Hepatocyte (in vitro differentiated cells): ENCODE measurements around the gene SLC66A1. TPM values are rescaled to one million over a fixed set of nuclear protein-coding genes. Genes with fewer than 3 reads are reported as not detected.

ENCODE experiments used
- DNase-seq: peaks from one replicate; pipeline ENCODE4 v3.0.0-alpha.2; 2016; ENCODE audit warnings: low spot score
- H2AFZ ChIP-seq: fragments of 200-600 bp; sonication (generic); 2 replicates; pipeline ENCODE4 v1.6.0; 2016; ENCODE audit warnings: antibody characterized with exemption, mild to moderate bottlenecking
- H3K27ac ChIP-seq: fragments of 200-600 bp; sonication (generic); 2 replicates; pipeline ENCODE4 v1.5.1; 2016; ENCODE audit warnings: mild to moderate bottlenecking
- H3K27me3 ChIP-seq: fragments of 200-600 bp; sonication (generic); 2 replicates; pipeline ENCODE4 v1.6.1; 2016
- H3K36me3 ChIP-seq: fragments of 200-600 bp; sonication (generic); replicated peaks from 2 replicates; pipeline ENCODE4 v1.5.1; 2016; ENCODE audit warnings: low read depth; ENCODE audit not compliant: insufficient read depth
- H3K4me1 ChIP-seq: fragments of 200-600 bp; sonication (generic); 2 replicates; pipeline ENCODE4 v1.5.1; 2016; ENCODE audit warnings: mild to moderate bottlenecking, moderate library complexity; ENCODE audit not compliant: insufficient read depth
- H3K4me2 ChIP-seq: fragments of 200-600 bp; sonication (generic); 2 replicates; pipeline ENCODE4 v1.6.0; 2016
- H3K4me3 ChIP-seq: fragments of 200-600 bp; sonication (generic); 2 replicates; pipeline ENCODE4 v1.5.1; 2016; ENCODE audit warnings: mild to moderate bottlenecking
- H3K79me2 ChIP-seq: fragments of 200-600 bp; sonication (generic); 2 replicates; pipeline ENCODE4 v1.6.0; 2017; ENCODE audit warnings: mild to moderate bottlenecking
- H3K9me2 ChIP-seq: fragments of 200-600 bp; sonication (generic); replicated peaks from 2 replicates; pipeline ENCODE4 v1.6.0; 2017; ENCODE audit warnings: mild to moderate bottlenecking; ENCODE audit not compliant: insufficient read depth
- H3K9me3 ChIP-seq: fragments of 200-600 bp; sonication (generic); 2 replicates; pipeline ENCODE4 v1.5.1; 2016; ENCODE audit warnings: low read depth, mild to moderate bottlenecking
- H4K20me1 ChIP-seq: fragments of 200-600 bp; sonication (generic); 2 replicates; pipeline ENCODE4 v1.6.0; 2016; ENCODE audit warnings: mild to moderate bottlenecking; ENCODE audit not compliant: insufficient read depth, poor library complexity, severe bottlenecking
- CTCF ChIP-seq: fragments of 200-600 bp; sonication (generic); IDR thresholded peaks from 2 replicates; pipeline ENCODE4 v1.5.1; 2016; ENCODE audit warnings: antibody characterized with exemption, mild to moderate bottlenecking; ENCODE audit not compliant: poor library complexity
- EZH2 ChIP-seq: fragments of 200-600 bp; sonication (generic); IDR thresholded peaks from 2 replicates; pipeline ENCODE4 v1.6.1; 2016; ENCODE audit warnings: antibody characterized with exemption, mild to moderate bottlenecking, borderline replicate concordance
- EZH2phosphoT487 ChIP-seq: fragments of 200-600 bp; sonication (generic); IDR thresholded peaks from one replicate; pipeline ENCODE4 v1.6.1; 2018; ENCODE audit warnings: antibody characterized with exemption, mild to moderate bottlenecking, low read depth, moderate library complexity; ENCODE audit not compliant: unreplicated experiment, severe bottlenecking
- WGBS: methylation state at CpG from one replicate; pipeline ENCODE4 v1.1.6; 2016; ENCODE audit warnings: low lambda C conversion rate; ENCODE audit errors: missing lambda C conversion rate; 5-methylcytosine and 5-hydroxymethylcytosine counted together
- polyA plus RNA-seq: library from polyadenylated mRNA; unstranded; fragments of >200 nt; fragmentation: Nextera tagmentation; extraction: Ambion mirVana; gene quantifications from 2 replicates; pipeline ENCODE4 v1.2.1, GENCODE V29; 2016
- total RNA-seq: library from RNA; depleted of rRNA; stranded (reverse); fragments of >200 nt; gene quantifications from 2 replicates; pipeline ENCODE4 v1.2.3, GENCODE V29; 2014

The SLC66A1 gene
- total and polyA plus RNA-seq, 2 experiments from 2014 or later = 28.2 to 39.6 TPM

- TF ChIP-seq EZH2 = no peak
- no peak for TF ChIP-seq CTCF
- TF ChIP-seq EZH2phosphoT487 = no peak
- Histone ChIP-seq H3K36me3 (no peaks in the 10 kb centered on the region), H3K9me2 (no peaks in the 10 kb centered on the region), H3K9me3 (no peaks in the 10 kb centered on the region), H3K27me3 (no peaks in the 10 kb centered on the region), H2AFZ (no peak overlapping the region), H3K79me2 (no peaks in the 10 kb centered on the region), H3K4me3 (no peak overlapping the region), H3K4me2 (no peak overlapping the region), H3K27ac (no peak overlapping the region), H4K20me1 (no peaks in the 10 kb centered on the region), H3K4me1 (no peaks in the 10 kb centered on the region)
- WGBS = 91% methylated on average over 11 of the region's 11 CpGs
- no peak for DNase-seq
These were observed 32.7 kb downstream of the SLC66A1 start for GRCh38 chr1:19344831-19345230.

DNA sequence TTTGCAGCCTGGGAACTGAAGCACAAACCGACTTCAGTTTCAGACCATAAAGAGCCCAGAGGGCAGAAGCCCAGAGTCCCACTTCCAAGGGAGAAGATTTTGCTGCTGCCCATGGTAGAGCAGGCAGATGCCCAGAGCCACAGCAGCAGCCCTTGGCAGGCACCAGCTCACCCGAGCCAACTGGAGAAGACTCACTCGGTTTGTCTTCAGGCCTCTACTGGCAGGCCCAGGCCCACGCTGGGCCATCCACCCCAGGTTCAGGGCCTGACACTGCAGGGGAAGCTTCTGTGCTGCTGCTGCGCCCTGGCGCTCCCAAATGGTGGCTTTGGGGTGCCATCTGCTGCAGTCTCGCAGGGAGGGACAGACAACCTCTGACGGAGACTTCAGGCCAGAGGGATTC lies 33.3 kb downstream of the SLC66A1 start:
- 95% methylated on average over 8 of the region's 8 CpGs for WGBS
- H3K4me3 ChIP-seq = no peak overlapping the region

GRCh38 chr1:19346026-19346425 lies 33.9 kb downstream of the SLC66A1 start:
- H3K4me2 ChIP-seq = no peak overlapping the region
- TF ChIP-seq EZH2 (no peak), CTCF (no peak), EZH2phosphoT487 (no peak)
- H3K27me3 ChIP-seq = no peaks in the 10 kb centered on the region
- no peak for DNase-seq
- no peaks in the 10 kb centered on the region for H3K9me3 ChIP-seq
- H3K4me1 ChIP-seq = no peaks in the 10 kb centered on the region
- H3K79me2 ChIP-seq = no peaks in the 10 kb centered on the region
- H4K20me1 ChIP-seq = no peaks in the 10 kb centered on the region
- no peaks in the 10 kb centered on the region for H3K9me2 ChIP-seq
- H3K27ac ChIP-seq = no peak overlapping the region
- 91% methylated on average over 6 of the region's 6 CpGs for WGBS
- no peak overlapping the region for H3K4me3 ChIP-seq
- no peaks in the 10 kb centered on the region for H3K36me3 ChIP-seq
- H2AFZ ChIP-seq = no peak overlapping the region

More for the DNA sequence above, 33.3 kb downstream of the SLC66A1 start:
- Histone ChIP-seq H3K9me2 (no peaks in the 10 kb centered on the region), H3K9me3 (no peaks in the 10 kb centered on the region), H4K20me1 (no peaks in the 10 kb centered on the region), H3K27me3 (no peaks in the 10 kb centered on the region), H3K36me3 (no peaks in the 10 kb centered on the region), H3K4me1 (no peaks in the 10 kb centered on the region), H2AFZ (no peak overlapping the region), H3K79me2 (no peaks in the 10 kb centered on the region), H3K4me2 (no peak overlapping the region), H3K27ac (no peak overlapping the region)
- TF ChIP-seq EZH2phosphoT487 (no peak), CTCF (no peak), EZH2 (no peak)
- DNase-seq = no peak
